HG03280 (cell line): ENCODE measurements around the gene KCNF1.

Experiments used
- ATAC-seq: cut with Tn5 transposase; IDR thresholded peaks from one replicate; pipeline ENCODE4 v1.9.1; 2021; ENCODE audit warnings: mild to moderate bottlenecking, moderate library complexity; ENCODE audit not compliant: unreplicated experiment

Gene KCNF1

DNA sequence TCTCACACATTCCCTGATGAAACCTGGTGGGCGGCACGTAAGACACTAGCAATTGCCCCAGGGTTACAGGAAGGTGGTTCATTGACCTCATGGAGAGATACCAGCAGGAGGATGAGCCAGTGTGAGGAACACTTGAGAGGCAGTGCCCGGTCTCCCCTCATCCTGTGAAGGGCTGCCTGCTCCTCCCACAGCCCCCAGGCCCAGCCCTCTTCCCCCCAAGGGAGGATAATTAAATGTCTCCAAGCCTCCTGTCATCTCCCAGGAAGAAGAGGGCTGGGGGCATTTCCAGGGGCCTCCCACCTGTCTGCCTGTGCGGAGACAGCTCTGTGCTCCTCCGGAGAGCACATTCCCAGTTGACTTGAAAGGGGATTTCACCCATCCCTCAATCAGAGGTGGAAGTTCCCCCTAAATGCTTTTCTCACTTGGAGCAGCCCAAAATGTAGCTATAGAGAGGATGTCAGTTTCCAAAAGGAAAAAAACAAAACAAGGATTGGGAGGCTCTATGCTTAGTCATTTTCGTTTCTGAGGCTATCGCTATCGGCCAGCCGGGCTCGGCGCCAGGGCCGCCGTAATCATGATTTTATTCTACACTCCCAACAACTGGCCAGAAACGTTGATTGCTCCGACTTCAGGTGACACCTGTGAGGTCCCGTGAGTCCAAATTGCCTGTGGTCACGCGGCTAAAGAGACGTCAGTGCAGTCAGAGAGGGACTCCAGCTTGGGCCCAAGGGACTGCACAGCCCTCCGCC, 7.1 kb downstream of the KCNF1 start:
- no peak for ATAC-seq

- ATAC-seq = no peak
Observed at GRCh38 chr2:10919410-10919770, 7.7 kb downstream of the KCNF1 start.

DNA sequence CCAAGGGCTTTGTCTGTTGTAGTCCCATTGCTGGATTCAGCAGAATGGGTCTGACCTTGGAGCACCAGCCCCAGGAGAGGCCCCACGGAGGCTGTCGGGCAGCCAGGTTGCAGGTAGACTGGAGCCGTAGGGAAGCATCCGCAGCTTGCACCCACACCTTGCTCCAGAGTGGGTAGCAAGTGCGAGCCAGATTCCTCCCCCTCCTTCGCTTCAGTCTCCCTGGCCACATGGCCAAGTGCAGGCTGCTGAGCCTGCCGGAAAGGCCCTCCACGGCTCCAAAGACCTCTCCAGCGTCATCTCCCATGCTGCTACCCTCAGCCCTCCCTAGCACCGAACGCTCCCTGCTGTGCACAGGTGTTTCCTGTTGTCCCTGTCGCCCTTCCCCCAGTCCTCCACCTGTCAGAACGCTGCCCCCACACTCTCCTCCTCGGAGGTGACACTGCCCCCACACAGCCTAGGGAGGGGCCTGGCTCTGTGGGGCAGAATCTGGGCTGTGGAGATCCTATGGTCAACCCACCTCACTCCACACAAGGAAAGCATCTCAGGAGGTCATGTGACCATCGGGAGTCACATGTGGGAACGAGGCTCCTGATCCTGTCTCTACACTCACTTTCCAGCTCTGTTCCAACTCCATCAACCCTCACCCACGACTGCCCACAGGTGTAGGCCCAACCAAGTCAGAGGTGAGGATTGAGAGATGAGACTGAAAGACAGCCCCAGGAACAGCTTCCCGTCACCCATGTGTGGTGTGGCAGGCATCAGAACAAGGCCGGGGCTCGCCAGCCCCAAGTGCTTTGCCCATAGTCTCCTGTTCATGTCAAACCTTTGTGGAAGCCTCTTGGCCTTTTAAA, 8.3 kb downstream of the KCNF1 start:
- ATAC-seq = no peak

DNA sequence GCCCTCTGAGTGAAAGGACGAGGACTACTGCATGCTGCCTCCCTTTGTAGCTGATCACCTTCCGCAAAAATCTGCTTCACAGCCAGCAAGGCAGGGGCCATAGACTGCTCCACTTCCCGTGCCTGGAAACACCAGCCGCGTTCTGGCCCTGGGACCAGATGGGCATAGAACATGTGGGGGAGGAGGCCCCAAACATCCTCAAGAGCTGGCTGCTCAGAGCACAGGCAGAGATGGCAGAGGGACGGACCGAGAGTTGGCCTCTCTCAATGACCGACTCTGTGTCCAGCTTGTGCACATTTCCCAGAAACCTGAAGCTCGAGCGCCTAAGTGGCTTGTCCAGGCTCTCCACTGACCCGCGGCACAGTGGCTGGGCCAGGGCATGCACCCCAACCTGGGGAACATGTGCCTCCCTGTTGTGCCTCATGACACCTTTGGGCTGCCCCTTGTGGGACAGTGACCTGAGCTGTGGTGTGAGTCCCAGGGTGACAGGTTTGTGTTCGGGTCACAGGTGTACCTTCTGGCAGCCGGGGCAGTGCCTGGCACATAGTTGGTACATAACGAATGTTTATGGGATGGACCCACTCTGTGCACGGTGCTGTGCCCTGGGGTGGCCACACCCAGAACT, 9.1 kb downstream of the KCNF1 start:
- no peak for ATAC-seq

DNA sequence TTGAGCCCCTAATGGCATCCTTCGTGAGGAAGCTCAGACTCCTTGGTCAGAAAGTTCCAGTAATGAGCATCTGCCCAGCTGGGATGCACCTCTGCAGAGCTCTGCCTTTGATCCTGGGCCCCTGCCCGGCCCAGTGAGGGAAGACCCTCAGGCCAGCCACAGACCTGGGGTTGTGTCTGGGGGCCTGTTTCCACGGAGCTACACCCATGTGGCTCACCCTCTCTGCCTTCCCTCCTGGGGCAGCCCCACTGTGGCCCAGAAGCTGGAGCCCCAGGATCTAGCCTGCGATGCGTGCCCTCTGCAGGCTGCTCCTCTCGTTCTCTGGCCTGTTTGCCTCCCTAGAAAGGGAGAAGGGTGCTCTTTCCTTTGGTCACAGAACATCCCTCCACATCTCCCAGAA, 9.8 kb downstream of the KCNF1 start:
- ATAC-seq = no peak

DNA sequence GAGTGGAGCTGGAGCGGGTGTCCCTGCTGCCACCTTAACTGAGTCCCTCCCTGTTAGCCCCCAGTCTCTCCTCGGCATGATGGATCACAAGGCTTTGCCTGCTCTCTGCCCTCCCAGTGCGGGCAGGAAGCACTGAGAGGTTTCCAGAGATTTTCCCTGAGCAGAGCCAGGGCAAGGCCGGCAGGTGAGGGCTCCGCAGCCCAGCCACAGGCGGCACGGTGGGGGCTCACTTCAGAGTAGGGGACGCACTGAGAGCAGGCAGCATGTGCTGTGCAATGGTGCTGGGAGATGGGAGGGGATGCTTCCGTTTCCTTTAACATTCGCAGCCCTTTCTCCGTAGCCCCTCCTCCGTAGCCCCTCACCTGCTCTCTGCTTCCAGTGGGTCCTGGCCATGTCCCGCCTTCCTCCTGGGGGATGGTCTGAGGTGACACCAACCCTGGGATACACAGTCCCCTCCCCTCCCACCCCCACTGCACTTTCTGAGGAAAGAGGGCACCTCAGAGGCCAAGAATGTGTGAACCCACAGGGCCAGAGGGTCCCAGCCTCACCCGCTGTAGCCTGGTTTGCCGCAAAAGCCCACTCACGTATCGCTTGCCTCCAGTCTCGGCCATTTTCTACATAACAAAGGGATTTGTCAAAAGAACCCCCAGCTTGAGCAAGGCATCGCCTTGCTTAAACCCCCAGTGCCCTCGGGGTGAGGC, 10.7 kb downstream of the KCNF1 start:
- ATAC-seq = no peak

DNA sequence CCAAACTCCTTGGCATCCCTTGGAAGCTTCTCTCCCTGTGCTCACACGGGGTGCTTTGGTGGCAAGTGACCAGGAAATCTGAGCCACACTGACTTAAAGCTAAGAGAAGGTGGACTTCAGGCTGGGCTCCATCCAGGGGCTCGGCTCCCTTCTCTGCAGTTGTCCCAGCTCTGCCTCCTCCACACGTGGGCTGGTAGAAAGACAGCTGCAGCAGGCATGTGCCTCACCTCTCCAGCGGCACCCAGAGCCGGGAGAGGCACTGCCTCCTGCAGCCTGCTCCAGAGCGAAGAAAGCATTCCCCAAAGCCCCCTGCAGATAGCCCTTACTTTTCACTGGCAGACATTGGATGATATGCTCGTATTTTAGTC, 11.3 kb downstream of the KCNF1 start:
- ATAC-seq = no peak

GRCh38 chr2:10923965-10924364, 12.2 kb downstream of the KCNF1 start:
- no peak for ATAC-seq

GRCh38 chr2:10924441-10924840, 12.7 kb downstream of the KCNF1 start:
- ATAC-seq = no peak

GRCh38 chr2:10924859-10925258, 13.1 kb downstream of the KCNF1 start:
- ATAC-seq = no peak

DNA sequence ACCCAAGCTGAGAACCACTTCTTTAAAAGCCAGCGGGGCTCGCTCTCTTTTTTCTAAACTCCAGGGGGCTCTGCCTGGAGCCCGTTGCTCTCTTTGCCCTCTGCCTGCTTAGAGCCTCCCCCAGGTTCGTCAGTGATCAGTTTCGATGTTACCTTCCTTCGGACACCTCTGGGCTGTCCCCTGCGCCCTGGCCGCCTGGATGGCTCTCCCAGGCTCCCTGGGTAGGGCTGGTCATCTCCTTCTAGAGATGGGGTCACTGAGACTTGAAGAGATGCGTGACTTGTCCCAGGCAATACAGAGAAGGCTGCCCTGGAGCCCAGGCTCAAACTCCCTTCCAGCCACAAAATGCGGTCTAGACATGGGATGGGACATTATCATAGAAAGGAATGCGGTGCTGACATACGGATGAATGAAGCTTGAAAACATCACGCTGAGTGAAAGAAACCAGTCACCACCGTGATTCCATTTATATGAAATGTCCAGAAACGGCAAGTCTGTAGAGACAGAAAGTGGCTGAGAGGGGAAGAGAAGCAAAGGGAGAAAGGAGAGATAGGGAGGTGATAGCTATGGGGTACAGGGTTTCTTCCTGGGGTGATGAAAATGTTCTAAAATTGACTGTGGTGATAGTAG, 14.6 kb downstream of the KCNF1 start:
- no peak for ATAC-seq

GRCh38 chr2:10930721-10931516, 19.2 kb downstream of the KCNF1 start:
- ATAC-seq = no peak

GRCh38 chr2:10931710-10932255, 20.0 kb downstream of the KCNF1 start:
- ATAC-seq = no peak

DNA sequence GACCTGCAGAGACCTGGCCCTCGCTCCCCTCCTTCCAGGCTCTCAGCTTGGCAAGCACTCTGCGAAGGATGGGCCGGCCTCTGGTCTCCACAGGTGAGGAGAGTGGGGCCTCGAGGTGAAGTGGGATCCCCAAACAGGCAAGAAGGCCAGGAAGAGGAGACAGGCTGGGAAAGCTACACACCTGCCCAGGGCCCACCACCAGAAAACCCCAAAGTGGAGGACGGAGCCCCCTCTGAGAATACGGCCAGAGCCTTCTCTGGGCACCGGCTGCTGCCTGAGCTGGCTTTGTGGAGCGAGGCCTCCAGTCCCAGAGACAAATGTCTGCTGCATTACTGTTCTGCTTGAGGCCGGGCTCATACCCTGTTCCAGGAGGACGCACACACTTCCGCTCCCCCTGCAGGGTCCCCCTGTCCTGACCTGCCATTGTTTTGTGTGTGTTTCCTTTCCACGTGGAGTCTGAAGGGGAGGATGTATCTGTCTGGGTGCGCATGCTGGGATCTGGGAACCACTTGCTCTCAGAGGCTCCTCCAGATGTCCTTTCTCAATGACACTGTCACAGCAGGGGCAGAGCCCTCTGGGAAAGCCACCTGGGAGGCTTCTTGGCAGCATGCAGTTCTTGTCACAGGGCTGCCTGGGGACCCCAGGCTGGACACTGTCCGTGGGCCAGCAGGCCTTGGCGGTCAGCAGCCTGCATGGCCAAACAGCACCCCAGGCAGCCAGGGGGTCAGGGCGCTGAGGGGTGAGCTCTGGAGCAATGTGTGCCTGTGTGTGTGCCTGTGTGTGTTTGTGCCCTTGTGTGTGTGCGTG, 20.8 kb downstream of the KCNF1 start:
- no peak for ATAC-seq

DNA sequence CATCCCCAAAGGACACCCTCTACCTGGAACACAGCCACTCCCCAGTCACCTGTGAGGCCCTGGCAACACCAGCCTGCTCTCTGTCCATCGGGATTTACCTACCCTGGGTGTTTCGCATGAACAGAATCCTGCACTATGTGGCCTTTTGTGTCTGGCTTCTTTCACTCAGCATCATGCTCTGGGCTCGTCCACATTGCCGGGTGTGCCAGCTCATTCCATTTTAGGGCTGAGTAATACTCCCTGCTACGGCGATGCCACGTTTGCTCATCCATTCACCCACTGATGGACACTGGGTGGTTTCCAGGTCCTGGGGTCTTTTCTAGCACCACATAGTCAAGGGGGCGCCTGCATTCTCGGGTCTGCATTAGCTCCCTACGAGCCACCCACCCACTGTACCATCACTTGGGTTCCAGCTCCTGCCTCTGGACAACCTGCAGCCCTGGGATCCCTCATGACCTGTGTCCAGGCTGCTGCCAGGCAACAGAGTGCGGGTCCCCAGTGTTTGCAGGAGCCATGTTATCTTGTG, 22.0 kb downstream of the KCNF1 start:
- ATAC-seq = no peak

DNA sequence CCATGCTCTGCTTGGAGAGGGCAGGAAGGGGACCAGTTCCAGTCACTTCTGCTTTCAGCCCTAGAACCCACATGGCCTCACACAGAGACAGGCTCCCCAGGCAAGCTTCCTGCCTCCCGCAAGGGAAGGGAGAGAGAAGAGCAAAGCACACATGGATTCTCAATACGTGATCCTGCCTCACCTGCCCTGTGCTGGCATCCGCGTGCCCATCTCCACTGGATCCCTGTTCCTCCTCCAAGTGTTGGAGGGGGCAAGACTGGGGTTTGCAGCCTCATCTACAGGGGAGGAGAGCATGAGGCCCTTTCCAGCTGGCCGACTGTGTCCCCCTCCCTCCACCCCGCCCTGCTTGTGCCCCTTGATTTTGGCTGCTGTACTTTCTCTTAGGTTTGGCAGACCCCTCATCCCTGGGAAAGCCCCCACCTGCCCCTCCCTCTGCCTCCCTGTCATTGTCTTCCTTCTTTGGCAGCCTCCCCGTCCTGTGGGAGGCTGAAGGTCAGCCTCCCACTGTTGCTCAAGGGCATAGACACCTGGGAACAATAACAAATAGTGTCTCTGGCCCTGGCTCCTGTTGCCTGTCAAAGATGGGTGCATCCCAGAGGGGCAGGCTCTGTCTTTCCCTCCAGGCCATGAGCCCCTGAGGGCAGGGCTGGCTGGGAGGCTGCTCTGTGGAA, 22.7 kb downstream of the KCNF1 start:
- no peak for ATAC-seq

GRCh38 chr2:10934979-10935350, 23.2 kb downstream of the KCNF1 start:
- no peak for ATAC-seq

- ATAC-seq = no peak
Observed at GRCh38 chr2:10935366-10935918, 23.7 kb downstream of the KCNF1 start.
